Glomerular visceral epithelial cell (primary cell): Measurements from ENCODE around the gene PRKCB.

Source experiments
- DNase-seq: peaks from one replicate; pipeline ENCODE4 v3.0.0-alpha.2; 2016; ENCODE audit errors: extremely low spot score

The PRKCB gene

GRCh38 chr16:23835390-23836077 lies at the start of gene PRKCB:
PRKCB (plus strand) TSS chr16:23835983.
- DNase-seq, result no peak

DNA sequence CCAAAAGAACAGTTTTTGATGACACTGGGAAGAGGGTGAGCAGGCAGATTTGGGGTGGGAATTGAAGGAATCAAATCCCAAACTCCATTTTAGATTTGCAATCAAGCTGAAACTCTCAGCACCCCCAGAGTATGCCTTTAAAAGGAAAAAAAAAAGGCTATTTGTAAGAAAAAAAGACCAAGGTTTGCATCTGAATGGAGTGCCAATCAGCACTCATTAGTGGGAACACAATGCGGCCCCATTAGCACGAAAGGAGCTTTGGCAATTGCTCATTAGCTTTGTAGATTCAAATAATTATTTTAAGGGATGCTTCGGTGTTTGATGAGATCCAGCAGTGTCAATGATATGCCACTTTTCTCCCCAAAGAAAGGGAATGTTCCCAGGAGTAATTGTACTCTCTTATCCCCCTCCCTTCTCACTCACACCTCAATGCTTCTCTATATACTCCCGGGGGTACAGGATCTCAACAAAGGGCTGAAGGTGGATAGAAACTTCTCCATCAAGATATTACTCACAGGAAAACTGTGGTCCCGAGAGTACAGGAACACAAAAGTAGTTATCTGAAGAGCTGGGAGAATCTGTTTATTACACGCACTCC lies 48.7 kb upstream of the PRKCB start:
- DNase-seq, result no peak

DNA sequence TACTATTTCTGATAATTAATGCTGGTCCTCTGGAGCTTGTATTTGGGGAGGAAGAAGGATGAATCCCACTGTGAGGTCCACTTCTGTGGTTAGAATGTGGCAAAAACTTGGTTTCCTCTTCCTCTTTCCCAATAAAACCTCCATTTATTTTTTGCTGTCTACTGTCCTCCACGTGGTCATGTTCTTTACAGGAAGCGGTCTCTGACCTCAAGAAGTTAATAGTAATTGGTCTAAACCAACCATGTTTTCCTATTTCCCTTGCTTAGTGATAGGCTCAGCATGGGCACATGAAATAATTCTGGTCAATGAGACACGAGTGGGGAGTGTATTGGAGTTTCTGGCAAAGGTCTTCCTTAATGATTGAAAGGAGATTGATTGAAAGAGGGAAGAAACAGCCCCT lies 47.1 kb upstream of the PRKCB start:
- DNase-seq, result no peak

GRCh38 chr16:23795378-23795777 lies 40.4 kb upstream of the PRKCB start:
- DNase-seq, result no peak

- no peak for DNase-seq
These were observed 38.8 kb upstream of the PRKCB start for GRCh38 chr16:23796941-23797340.

- peak; percentile 53 for DNase-seq
These were observed 34.4 kb upstream of the PRKCB start for GRCh38 chr16:23801378-23801777.

- DNase-seq, result no peak
These were observed 33.0 kb upstream of the PRKCB start for GRCh38 chr16:23802776-23803175.

DNA sequence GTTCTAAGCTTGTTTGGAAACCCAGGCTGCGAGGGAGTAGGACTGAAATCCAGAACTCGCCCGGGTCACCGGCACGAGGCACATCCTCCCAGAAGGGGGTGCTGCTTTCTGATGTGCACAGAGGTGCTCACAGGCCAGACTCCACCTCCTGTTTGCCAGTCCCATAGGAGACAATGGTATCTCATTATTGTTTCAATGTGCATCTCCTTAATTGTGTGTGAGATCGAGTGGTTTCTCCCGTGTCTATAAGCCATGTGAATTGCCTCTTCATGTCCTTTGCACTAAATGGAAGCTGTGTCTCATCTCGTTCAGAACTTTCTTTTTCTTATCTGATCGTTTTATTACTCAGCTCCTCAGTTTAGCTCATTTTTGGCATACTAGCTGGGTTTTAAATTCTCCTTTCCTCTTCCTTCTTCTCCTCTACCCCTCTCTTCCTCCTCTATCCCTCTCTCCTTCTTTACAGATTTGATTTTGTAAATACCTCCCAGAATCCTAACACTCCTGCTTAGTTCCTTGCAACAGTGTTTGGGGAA lies 32.1 kb upstream of the PRKCB start:
- DNase-seq, result no peak

DNA sequence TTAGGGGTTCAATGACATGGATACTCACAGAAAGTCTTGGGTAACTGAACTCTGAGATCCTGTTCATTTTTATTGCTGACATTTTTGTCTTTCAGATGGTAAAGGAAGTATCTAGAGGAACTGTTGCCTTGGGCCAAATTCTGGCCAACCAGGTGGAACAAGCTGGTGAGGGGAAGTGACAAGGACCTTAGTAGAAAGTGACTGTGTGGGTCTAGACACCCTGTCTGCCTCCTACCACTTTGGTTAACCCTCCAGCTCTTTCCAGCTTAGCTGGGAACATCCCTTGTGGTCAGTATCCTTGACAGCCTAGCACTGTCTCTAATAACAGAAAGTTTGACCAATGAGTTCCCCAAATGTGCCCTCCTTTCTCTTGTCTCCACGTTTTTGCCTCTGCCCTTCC lies 28.8 kb upstream of the PRKCB start:
- DNase-seq, result no peak

GRCh38 chr16:23821467-23821866 lies 14.3 kb upstream of the PRKCB start:
- DNase-seq, result no peak

DNA sequence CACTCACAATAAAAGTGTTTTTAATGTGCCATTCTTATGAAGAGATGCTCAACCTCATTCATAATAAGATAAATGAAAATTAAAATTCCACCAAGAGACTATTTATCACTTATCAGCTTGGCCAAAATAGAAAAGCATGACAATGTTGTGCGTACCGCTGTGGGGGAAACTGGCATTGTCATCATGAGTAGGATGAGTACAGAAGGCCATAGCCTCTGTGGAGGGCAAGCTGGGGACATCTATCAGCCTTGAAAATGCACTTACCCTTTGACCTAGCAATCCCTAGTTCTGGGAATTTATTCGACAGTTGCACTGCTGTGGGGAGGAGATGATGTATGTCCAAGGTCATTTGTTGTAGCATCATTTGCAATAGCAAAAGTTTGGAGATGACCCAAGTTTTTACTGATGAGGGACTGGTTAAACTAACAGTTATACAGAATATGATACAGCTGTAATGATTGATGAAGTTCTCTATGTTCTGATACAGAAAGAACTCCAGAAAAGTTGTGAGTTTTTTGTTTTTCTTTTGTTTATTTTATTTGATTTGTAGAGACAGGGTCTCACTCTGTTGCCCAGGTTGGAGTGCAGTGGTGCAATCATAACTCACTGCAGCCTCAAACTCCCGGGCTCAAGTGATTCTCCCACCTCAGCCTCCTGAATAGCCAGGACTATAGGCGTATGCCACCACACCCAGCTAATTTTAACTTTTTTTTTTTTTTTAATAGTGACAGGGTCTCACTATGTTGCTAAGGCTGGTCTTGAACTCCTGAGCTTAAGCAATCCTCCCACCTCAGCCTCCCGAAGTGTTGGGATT lies 13.7 kb upstream of the PRKCB start:
- no peak for DNase-seq

DNA sequence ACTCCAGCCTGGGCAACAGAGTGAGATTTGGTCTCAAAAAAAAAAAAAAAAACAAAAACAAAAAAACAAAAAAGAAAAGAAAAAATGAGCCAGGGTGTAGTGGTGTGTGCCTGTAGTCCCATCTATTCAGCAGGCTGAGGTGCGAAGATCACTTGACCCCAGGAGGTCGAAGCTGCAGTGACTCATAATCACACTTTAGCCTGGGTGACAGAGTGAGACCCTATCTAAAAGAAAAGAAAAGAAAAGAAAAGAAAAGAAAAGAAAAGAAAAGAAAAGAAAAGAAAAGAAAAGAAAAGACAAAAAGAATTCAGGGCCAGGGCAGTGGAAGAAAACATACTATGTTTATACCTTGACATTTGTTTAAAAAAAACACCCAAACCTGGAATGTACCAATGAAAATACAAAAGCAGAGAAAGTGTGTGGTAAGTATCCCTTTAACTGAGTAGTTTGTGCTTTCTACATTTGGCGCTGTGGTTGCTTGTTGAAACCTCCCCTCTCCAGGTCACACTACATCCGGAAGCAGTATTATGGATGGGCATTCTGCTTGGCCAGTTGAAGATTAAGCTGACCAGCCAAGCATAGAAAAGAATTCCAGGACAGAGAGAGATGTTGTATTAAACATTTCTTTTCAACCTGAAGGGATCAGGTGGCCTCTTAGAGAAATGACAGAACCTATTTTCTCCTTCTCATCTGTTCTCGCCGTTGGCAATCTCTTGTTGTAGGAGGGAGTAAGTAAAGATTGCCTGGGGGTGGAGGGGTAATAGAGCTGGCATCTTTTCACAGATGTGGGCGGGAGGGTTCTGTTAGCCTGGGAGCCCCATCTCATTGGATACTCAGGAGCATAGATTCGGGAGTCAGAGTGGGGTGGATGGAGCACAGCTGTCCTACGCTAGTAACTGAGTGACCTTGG lies 12.1 kb upstream of the PRKCB start:
- peak; percentile 39 for DNase-seq

- DNase-seq, result no peak
These were observed 10.9 kb upstream of the PRKCB start for GRCh38 chr16:23824909-23825308.

DNA sequence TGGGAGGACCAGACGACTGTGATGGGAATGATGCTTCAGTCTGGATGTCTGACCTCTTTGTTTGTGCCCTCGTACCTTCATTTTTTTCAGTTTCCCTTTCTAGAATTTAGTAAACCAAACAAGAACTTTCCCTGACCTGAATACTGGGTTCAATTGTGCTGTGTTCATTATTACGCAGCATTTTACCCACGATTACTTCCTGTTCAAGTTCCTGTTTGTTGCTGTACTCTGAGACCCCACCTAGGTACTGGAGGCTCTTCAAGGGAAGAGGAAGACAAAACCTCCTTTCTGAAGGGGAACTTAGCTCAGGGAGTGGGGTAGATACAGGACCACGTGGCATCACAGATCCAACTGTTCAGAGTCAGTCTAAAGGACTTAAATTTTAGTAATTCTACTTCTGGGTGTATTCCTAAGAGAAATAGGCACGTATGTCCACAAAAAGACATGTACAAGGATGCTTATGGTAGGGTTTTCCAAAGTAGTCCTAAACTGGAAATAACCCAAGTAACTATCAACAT lies 9.2 kb upstream of the PRKCB start:
- DNase-seq, result no peak

DNA sequence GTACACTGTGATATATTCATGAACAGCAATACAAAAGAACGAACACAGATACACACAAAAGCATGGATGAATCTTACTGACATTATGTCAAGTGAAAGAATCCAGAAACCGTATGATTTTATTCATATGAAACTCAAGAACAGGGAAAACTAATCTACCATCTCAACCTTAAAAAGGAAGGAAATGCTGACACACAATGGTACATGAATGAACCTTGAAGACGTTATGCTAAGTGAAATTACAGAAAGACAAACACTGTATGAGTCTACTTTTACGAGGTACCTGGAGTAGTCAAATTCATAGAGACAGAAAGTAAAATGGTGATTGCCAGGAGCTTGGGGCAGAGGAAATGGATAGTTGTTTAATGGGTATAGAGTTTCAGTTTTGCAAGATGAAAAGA lies 8.7 kb upstream of the PRKCB start:
- no peak for DNase-seq

- DNase-seq, result no peak
These were observed 6.3 kb upstream of the PRKCB start for GRCh38 chr16:23829454-23829853.

DNA sequence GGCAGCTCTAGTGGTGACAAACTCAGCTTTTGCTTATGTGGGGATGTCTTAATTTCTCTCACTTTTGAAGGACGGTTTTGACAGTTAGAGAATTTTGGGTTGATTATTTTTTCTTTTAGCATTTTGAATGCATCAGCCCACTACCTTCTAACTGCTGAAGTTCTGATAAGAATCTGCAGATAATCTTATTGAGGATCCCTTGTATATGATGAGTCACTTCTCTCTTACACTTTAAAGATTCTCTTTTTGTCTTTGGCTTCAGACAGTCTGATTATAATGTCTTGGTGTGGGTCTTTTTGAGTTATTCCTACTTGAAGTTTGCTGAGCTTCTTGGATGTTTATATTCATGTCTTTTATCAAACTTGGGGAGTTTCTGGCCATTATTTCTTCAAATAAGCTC lies 5.5 kb upstream of the PRKCB start:
- no peak for DNase-seq

GRCh38 chr16:23832882-23833281 lies 2.9 kb upstream of the PRKCB start:
- no peak for DNase-seq

DNA sequence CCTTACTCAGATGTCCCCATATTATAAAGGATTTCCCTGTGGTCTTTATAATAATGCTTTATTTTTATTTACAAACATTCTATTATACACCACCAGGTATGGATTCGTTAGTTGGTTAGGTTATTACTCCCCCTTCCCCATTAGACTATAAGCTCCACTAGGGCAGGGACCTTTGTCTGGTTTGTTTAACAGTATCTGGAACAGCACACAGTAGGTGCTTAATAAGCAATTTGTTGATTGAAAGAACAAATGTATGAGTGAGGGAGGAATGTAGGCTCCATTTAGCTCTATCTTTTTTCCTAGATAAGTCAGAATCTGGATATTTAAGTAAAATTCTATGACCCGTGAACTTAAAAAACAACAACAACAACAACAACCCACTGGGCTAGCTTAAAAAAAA lies 2.3 kb upstream of the PRKCB start:
- DNase-seq, result no peak

DNA sequence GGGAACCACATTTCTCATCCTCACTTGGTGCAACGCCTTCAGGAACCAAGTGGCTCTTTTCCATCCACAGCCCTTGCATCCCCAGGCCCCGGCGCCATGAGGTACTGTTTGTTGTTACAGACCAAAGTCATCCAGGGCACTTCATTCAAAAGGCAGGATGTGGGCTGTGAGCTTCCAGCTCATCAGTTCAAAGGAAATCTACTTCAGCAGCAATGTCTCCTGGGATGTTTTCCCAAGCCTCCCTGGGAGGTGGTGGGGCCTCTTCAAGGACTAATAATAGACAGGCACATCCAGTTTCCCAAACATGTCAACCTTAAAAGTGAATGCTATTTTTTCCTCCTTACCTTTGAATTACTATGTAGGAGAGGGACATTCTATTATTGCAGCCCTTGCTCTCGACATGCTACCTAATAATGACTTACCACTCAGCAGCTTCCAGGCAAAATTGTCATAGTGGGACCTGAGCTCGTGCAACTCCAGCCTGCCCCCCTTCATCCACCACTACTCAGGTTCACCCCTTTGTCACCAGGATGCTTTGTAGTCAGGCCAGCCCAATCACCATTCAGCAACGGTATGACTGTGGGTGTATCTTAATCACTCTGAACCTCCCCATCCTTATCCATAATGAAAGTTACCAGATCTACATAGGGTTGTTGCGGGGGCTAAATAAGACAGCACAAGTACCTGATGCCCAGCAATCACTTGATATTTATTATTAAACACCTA lies 1.7 kb upstream of the PRKCB start:
- no peak for DNase-seq

GRCh38 chr16:23836078-23836403 lies 258 bp downstream of the PRKCB start:
- no peak for DNase-seq
